Omental fat pad (tissue), 4 donors: ENCODE measurements around the gene CHST7. TPM values are rescaled to one million over a fixed set of nuclear protein-coding genes. Genes with fewer than 3 reads are reported as not detected.

Experiments used
- ATAC-seq: fragments of 150-250 bp; one replicate; pipeline ENCODE4 v1.9.1; 2016; ENCODE audit warnings: mild to moderate bottlenecking, moderate library complexity; ENCODE audit not compliant: low FRiP score
- DNase-seq: peaks from one replicate; pipeline ENCODE4 v3.0.0-alpha.2; 2019; ENCODE audit warnings: low spot score
- total RNA-seq, 4 donors: library from RNA; depleted of rRNA; stranded (reverse); fragments of >200 nt; gene quantifications; one replicate each; pipeline ENCODE4 v1.1.0, GENCODE V29; 2016
- TF ChIP-seq, protein P1 (sequence below), 3 donors: fragments of 450-650 bp; IDR thresholded peaks; one replicate each; pipeline ENCODE4 v1.5.1; 2016 to 2017; ENCODE audit warnings: antibody characterized with exemption in 3 of 3, mild to moderate bottlenecking in 3 of 3, moderate library complexity in 2 of 3

Gene CHST7
- total RNA-seq, 4 donors from 2014 or later: 12.5 to 48.7 (median 24.0) TPM

DNA sequence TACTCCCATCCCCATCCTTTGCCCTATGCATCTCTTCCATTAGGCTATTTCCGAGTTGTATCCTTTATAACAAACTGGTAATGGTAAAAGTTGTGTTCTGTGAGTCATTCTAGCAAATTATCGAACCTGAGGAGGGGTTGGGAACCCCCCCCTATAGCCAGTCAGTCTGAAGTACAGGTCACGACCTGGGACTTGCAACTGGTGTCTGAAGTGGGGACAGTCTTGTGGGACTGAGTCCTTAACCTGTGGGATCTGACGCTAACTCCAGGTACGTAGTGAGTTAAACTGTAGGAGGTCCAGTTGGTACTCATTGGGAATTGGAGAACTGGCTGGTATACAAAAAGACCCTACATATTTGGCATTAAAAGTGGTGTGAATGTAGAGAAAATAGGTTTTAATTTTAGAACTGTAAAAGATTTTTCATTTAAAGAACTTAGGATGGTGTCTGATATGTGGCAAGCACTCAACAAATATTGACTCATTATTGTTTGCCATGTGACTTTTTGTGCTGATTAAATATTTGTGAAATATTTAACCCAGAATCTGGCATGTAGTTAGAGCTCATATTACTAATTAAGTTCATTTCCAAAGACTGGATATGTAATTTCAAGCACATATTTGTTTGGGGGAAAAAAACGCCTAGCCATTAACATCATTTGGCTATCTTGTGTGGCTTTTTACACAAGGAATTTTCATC is 50.7 kb downstream of the CHST7 start:
- TF ChIP-seq, protein P1, sequence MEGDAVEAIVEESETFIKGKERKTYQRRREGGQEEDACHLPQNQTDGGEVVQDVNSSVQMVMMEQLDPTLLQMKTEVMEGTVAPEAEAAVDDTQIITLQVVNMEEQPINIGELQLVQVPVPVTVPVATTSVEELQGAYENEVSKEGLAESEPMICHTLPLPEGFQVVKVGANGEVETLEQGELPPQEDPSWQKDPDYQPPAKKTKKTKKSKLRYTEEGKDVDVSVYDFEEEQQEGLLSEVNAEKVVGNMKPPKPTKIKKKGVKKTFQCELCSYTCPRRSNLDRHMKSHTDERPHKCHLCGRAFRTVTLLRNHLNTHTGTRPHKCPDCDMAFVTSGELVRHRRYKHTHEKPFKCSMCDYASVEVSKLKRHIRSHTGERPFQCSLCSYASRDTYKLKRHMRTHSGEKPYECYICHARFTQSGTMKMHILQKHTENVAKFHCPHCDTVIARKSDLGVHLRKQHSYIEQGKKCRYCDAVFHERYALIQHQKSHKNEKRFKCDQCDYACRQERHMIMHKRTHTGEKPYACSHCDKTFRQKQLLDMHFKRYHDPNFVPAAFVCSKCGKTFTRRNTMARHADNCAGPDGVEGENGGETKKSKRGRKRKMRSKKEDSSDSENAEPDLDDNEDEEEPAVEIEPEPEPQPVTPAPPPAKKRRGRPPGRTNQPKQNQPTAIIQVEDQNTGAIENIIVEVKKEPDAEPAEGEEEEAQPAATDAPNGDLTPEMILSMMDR (IDR thresholded peaks at IDR 0.05): no peak
- no peak for DNase-seq
- ATAC-seq: no peak

DNA sequence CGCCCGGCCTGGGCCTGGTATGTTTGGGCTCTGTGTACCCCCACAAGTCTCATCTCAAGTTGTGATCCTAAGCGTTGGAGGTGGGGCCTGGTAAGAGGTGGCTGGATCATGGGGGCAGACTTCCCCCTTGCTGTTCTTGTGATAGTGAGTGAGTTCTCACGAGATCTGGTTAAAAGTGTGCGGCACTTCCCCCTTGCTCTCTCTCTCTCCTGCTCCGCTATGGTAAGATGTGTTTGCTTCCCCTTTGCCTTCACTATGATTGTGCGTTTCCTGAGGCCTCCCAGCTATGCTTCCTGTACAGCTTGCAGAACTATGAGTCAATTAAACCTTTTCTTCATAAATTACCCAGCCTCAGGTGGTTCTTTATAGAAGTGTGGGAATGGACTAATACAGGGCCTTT is 53.0 kb downstream of the CHST7 start:
- ATAC-seq: no peak
- no peak for DNase-seq
- TF ChIP-seq, protein P1 (IDR thresholded peaks at IDR 0.05): no peak

DNA sequence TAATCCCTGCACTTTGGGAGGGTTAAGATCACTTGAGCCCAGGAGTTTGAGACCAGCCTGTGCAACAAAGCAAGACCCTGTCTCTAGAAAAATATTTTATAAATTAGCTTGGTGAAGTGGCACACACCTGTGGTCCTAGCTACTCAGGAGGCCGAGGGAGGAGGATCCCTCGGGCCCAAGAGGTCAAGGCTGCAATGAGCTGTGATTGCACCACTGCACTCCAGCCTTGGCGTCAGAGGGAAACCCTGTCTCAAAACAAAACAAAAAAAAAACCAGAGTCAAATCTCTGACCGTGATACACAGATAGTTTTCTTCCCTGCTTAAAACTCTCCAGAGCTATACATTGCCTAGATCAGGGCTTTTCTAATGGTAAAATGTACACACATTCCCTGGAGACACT is 53.5 kb downstream of the CHST7 start:
- TF ChIP-seq, protein P1 (IDR thresholded peaks at IDR 0.05): no peak
- ATAC-seq: no peak
- no peak for DNase-seq

DNA sequence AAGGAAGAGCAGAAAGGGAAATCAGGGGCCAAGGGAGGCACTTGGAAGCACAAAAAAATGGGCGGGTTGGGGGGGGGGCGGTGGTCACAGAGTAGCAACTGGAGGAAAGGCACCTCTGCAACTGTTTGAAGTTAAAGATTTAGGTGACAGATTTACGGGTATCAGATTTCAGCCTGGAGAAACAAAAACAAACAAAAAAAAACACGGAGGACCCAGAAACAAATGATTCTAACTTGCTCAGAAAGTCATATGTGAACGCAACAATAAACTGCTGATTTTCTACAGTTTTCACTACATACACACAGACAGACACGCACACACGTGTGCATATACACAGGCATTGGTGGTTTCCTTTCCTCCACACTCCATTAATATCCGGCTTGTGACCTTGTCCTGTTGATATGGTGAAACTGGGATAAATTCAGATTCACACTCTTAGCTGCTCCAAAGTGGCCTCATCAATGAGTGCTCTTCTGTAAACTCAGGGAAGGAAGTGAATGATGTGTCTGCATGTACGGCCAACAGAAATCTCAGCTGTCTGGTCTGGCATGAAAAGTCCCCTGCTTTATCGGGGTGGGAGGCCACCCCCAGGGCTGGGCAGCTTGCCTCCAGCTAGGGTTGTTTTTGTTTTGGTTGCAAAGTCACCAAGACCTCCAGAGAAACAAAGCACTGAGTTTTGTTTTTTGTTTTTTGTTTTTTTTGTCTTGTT is 54.3 kb downstream of the CHST7 start:
- TF ChIP-seq, protein P1 (IDR thresholded peaks at IDR 0.05): no peak
- DNase-seq: no peak
- no peak for ATAC-seq

DNA sequence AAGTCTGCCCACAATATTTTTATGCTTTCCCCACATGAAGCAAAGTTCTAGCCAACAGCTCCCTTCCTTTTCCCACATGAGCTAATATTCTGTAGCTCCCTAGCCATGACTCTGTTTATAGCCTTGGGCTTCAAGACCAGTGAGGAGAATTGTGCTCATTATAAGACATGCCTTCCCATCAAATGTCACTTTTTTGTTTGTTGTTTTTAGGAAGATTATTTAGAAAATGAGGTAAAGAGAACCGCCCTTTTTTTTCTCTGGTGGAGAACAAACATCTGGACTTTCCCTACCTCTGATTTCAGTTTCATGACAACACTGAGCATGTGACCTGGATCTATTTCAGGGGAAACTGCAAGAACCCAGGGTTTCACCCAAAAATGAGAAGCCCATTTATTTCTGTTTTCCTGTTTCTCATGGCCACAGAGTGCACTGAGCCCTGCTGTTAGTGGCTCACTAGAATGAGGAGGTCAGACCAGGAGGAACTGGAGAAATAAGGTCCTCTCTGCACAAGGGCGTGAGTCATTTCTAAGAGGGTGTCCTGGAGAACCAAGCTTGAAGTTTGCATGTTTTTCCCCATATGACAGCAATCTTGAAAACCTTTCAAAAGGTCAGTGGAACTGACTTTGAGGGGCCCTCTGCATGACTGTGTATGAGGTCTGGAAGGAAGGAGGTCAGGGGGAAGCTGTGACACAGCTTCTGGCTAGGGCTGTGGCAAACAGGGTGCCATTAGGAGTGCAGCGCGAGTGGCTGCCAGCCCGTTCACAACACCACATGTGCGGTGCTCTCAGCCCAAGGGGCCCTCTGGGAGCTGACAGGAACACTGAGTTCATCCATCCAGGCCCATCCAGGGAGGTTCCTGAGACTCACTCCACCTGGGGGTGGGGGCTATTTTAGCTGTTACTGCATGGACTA is 55.2 kb downstream of the CHST7 start:
- no peak for DNase-seq
- ATAC-seq: peak; percentile 59
- TF ChIP-seq, protein P1 (IDR thresholded peaks at IDR 0.05): no peak

DNA sequence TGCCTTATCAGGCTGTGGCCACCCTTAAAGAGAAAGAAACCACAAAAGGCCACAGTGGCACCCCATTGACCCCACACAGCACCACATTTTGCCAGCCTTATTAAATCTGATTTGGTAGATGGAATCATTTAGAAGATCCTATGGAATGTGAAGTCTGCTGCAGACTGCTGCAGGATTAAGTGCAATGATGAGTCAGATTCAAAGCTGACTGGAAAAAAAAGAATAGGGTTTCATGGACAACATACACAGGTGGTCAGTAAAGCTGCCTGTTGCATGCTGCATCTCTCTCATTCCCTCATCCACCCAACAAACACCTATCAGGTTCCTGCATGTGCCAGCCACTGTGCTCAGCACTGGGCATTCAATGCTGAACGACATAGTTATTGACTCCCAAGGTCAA is 56.6 kb downstream of the CHST7 start:
- no peak for ATAC-seq
- TF ChIP-seq, protein P1 (IDR thresholded peaks at IDR 0.05): no peak

More for the DNA sequence above, 56.6 kb downstream of the CHST7 start:
- no peak for DNase-seq
